KBM-7 (cell line): Measurements from ENCODE around the gene STH.

Experiments used
- DNase-seq: peaks from one replicate; pipeline ENCODE4 v3.0.0-alpha.2; 2015
- in situ Hi-C: fragments of 300-500 bp; cut with MboI; formaldehyde crosslinking; loops from 2 replicates; pipeline ENCODE4 v1.14.3; 2020; ENCODE audit warnings: low sequenced_read_pairs, low pct_unique_long_range_greater_than_20kb, mixed read lengths

Gene STH

DNA sequence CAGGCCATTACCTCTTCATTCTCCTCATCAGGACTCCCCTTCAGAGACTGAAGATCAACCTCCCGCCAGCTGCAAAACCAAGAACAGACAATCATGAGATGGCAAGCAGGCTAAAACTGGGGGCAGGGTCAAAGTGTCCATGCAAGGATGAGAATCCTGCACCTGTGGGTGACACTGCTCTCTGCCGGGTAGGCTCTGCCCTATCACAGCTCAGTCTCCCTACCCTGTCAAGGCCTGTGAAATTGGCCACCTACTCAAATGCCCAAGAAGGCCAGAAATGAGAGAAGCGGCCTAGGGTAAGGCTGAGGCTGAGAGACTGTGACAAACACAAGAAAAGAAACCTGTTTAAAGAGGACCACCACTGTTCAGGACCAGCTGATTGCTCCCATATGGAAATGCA, 34.3 kb downstream of the STH start:
- in situ Hi-C loops, result no loop called here

DNA sequence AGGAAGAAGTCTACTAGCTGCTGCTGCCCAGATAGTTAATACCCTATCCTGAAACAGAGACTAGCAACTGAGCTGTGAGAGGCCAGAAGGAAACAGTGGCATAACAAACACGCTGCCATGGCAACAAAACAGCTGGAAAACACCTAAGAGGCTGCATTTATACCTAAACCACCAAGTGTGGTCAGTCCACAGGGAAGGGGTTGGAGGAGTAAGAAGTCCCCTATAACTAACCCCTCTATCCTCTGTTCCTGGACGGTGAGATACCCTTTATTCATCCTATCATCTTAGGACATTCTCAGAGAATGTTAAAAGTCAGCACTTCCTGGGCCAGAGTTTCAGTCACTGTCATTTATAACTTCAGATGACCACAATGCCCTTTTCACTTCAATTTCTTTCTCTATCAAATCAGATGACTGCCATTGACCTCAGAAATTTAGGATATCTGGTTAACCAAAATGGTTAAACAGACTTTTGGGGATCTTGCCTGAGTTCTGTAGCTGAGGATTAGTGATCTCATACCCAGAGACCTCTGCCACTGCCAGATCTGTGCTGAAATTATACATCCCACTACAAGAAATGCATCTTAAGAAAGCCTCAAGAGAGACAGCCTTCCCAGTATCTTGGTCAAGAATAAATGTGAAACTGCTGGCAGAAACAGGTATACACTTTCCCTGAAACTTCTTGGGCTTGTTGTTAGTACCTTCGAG, 36.2 kb downstream of the STH start:
- DNase-seq, result no peak
- in situ Hi-C loops, result no loop called here

More for the DNA sequence above, 34.3 kb downstream of the STH start:
- DNase-seq, result no peak

DNA sequence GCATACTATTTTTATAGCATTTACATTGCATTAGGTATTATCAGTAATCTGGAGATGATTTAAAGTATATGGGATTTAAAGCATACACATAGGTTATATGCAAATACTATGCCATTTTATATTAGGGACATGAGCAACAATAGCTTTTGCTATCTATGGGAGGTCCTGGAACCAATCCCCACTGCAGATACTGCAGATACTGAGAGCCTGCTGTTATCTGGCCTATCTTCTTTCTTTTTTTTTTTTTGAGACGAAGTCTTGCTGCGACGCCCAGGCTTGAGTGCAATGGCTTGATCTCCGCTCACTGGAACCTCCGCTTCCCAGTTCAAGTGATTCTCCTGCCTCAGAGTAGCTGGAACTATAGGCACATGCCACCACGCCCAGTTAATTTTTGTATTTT, 37.4 kb downstream of the STH start:
- in situ Hi-C loops, result no loop called here
- DNase-seq, result no peak

DNA sequence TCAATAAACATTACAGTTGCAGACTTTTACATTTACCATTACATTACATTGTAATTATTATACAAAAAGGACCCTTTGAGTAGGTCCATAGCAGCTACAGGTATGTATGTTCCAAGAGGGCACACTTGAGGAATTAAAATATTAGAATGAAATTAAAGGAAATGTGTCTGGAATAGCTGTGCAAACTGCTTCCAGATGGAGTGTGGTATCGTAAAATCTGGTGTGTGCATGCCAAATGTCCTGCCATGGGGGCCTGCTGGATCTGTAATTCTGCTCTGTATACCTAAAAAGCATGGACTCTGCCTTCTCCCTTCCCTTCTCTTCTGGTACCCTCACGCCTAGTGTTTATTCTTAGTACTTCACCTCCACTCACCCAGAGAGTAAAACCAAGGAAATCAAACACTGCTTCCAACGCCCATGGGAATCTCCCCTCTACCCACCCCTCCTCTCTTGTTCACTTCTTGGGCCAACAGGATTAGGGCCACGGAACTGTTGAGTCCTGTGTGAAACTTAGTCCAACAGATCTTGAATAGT, 38.7 kb downstream of the STH start:
- DNase-seq, result no peak
- in situ Hi-C loops, result no loop called here

DNA sequence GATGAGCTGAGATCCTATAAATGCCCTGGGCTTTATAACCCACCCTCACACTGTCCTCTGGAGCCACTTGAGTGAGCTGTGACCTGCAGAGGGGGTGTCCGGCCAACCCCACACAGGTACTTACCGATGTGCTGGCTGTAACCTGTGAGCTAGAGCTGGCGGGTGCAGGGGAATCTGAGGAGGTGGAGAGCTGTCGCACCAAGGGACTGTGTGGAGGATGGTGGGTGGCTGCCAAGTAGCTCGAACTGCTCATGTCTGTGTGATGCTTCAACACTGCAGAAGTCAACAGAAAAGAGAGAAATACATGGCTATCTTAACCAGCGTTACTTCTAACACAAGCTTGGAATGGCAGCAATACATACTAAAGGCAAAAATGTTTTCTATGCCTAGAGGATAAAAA, 39.4 kb downstream of the STH start:
- no peak for DNase-seq
- in situ Hi-C loops, result no loop called here

DNA sequence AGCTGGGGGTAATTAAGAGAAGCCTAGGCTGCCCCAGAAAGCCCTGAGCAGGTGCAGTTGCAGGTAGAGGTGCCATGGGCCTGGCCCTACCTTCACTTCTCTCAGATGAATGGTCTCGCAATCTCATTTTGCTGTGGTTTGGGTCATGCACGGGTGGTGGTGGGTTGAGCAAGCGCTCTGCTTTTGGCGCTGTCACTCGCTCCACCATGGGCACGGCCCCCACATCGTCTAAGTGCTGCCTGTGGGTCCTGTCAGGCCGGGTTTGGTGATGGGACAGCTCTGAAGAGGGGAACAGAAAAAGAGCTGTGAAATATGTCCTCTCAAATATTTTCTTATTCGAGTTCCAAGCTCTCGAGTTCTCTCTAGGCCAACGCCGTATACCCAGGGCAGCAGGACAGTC, 39.9 kb downstream of the STH start:
- in situ Hi-C loops, result no loop called here

DNA sequence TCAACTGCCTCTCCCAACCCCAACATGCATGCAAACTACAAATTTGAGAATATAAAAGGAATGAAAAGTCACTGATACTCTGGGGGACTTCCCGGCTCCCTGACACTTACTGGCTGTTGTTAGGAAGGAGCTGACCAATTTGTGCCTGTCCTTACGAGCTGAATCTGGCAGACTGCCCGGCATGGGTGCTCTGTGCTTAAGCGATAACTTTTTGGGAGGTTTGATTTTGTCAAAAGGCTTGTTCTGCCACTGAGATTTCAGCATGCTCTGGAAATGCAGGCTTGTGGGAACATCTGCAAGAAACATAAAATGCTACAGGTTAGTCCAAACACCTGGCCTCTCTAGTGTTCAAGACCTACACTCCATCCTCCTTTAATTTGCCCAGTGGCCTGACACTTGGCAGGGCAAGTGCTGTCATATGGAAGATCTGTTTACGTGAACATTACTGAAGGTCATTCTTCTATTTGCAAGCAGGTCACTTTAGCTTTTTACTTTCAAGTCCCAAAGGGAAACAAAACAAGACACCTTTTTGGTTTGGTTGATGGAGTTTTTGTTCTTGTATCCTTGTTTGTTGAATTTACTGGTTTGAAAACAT, 40.6 kb downstream of the STH start:
- in situ Hi-C loops, result no loop called here
- DNase-seq, result no peak

More for the DNA sequence above, 39.9 kb downstream of the STH start:
- DNase-seq, result no peak

DNA sequence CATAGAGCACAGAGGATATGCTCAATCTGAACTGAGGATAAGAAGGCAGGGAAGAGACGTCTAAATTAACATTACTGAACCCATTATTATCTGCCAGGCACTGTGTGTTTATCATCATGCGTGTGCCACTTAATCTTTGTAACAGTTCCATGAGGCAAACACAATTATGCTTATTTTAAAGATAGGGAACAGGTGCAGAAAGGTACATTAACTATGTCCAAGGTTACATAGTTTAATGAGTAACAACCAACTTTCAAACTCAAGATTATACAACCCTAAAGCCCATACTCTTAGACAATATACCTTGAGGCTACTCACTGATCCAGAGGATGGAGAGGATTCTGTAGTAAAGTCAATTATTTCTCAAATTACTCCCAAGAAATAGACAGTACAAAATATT, 43.2 kb downstream of the STH start:
- DNase-seq, result no peak
- in situ Hi-C loops, result no loop called here

DNA sequence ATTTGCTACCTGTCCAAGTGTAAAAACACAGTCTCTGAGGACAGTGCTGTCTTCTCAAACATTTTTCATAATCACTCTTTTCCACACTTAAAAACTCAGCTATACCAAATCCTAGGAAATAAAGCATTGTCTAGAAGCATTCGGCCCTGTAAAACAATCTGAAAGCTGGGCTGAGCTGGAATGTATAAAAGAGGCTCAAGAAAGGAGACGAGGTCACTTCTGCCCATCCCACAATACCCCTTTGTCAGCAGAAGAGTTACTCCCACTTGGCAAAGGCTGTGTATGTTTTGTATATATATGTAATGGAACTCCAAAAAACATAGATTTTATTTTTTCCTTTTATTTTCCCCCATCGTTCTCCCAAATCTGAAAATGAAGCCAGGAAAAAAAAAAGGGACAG, 43.9 kb downstream of the STH start:
- in situ Hi-C loops, result no loop called here
- DNase-seq, result no peak

DNA sequence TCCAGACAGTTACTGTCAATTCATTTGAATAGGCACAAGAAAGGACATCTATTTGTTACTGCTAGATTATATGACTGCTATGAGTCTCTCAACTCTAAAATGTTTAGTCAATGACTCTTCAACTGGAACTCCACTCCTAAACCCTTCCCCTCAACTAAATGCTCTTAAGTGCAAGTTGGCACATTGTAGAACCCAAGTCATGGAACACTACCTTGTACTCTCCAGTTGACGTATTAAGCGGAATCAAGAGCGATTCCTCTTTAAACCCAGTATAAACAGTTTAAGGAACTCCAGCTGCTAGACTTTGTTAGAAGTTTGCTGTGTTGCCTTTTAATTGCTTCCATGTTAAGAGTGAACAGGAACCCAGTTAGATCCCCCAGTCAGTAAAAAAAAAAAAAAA, 44.6 kb downstream of the STH start:
- in situ Hi-C loops, result no loop called here
- no peak for DNase-seq

DNA sequence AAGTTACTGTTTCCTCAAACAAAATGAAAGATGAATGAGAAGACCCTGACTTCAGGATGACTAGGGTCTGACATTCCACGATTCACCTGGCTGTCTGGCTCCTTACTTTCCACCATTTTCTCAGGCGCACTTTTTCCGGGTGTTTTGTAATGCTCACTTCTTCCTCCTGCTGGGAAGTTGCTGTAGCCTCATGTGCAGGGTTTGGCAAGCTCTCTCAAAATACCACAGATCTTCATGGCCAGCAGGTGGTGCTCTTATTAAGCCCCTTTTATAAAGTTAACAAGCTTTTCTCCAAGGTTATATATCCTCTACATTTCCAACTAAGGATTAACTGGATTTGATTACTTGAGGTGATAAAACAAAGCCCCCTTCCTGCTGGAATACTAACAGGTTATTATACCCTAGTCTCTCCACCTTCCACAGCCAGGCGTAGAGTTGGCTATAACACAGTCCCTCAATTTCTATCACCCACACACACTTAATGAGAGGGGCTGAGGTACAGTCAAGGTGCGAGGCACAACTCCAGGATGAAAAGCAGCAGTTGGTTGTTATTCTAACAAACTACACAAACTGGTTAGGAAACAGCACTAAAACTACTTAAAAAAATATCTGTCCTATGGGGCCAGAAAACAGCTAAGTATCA, 45.4 kb downstream of the STH start:
- peak; percentile 78 for DNase-seq
- in situ Hi-C loops, result no loop called here

DNA sequence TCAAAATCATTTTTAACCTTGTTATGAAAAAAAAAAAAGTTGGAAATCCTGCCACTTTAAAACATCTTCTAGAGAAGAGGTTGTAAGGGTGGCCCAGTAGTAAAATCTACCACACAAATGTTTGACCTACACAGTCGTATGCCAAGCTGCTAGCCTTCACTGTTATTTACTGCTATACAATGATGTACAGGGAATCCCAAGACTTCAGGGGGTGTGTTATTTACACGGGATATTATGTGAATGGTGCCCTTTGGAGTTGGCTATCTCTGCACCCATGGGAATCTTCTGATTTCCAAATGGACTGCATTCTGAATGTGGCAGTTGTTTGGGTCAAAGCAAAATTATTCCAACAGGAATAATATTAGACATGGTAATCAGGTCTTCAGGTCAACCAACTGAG, 45.9 kb downstream of the STH start:
- DNase-seq, result no peak
- in situ Hi-C loops, result no loop called here

DNA sequence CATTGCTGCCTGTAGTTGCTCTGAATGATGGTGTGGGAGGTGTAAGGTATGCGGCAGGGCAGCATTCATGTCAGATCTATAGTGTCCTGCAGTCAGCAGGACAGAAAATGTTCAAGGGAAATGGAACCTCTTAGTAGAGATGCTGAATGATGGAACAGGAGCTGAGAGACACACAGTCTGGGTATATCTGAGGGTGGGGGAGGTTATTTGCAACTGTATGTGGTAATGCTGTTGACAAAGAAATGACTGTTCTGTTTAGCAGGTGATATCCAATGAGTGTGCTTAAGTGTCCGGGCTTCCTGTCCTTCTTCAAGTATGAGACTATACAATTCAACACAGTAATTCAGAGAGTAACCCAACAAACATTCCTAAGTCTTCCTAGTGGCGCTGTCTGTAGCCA, 46.6 kb downstream of the STH start:
- no peak for DNase-seq
- in situ Hi-C loops, result no loop called here

DNA sequence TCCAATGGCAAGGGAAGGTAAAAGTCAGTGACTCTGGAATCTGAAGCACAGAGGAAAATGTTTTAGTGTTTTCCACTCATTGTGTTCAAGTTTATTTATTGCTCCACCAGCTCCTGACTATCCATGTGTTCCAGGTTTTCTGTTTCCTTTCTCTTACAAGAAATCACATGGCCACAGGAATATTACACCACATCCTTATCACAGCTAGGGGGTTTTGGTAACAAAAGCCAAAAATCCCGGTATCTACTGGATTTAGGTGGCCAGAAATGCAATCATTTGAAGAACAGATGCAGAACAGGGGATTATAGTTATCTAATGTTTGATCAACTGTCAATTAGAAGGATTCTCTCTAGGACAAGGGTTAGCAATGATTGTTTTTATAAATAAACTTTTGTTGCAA, 47.9 kb downstream of the STH start:
- DNase-seq, result no peak
- in situ Hi-C loops, result no loop called here

DNA sequence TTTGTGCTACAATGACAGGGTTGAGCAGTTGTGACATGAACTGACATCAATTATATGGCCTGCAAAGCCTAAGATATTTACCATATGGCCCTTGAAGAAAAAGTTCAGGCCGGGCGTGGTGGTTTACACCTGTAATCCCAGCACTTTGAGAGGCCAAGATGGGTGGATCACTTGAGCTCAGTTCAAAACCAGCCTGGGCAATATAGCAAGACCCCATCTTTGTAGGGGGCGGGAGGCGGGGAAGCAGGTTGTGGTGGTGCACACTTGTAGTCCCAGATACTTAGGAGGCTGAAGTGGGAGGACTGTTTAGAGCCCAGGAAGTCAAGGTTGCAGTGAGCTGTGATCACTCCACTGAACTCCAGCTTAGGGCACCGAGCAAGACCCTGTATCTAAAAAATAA, 48.3 kb downstream of the STH start:
- in situ Hi-C loops, result no loop called here
- no peak for DNase-seq

DNA sequence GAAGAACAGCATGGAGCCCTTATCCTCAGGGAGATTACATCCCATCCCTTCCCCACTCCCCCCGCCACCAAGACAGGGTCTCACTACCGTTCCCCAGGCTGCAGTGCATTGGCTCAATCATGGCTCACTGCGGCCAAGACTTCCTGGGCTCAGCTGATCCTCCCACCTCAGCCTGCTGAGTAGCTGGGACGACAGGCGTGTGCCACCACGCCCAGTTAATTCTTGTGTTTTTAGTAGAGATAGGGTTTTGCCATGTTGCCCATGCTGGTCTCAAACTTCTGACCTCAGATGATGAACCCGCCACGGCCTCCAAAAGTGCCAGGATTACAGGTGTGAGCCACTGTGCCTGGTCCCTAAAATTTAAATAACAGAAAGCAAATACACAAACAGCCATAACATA, 48.8 kb downstream of the STH start:
- in situ Hi-C loops, result no loop called here
- DNase-seq, result no peak
